B cell (primary cell): ENCODE results near the gene TRMU. TPM values are rescaled to one million over a fixed set of nuclear protein-coding genes. Genes with fewer than 3 reads are reported as not detected.

Source experiments
- ATAC-seq: fragments of 200-7000 bp; cut with Tn5 transposase; one replicate; pipeline ENCODE4 v1.10.0; 2021; ENCODE audit warnings: low read depth, mild to moderate bottlenecking, moderate number of reproducible peaks, moderate library complexity
- CTCF ChIA-PET: fragments of 350-600 bp; sonication (Branson Sonifier 250); formaldehyde crosslinking; loops from one replicate; lab custom pipeline; 2021; ENCODE audit warnings: antibody characterized with exemption, inconsistent platforms; lab: Charles Lee
- POLR2A ChIA-PET: fragments of 350-600 bp; sonication (Branson Sonifier 250); formaldehyde crosslinking; loops from one replicate; lab custom pipeline; 2021; ENCODE audit warnings: antibody characterized with exemption; lab: Charles Lee
- DNase-seq: peaks from one replicate; pipeline ENCODE4 v3.0.0; 2013
- H2AFZ ChIP-seq: 2 replicates; pipeline ENCODE4 v1.6.1; 2012; ENCODE audit warnings: mild to moderate bottlenecking, low read depth, low read length; ENCODE audit not compliant: insufficient read depth, poor library complexity, severe bottlenecking
- H3K27ac ChIP-seq, 2 donors: 1 replicate in 1 of 2; 2 replicates in 1 of 2; pipeline ENCODE4 v1.5.1; 2012 to 2013; ENCODE audit warnings: low read length in 2 of 2, mild to moderate bottlenecking in 2 of 2, moderate library complexity in 1 of 2
- H3K27me3 ChIP-seq, 4 experiments: fragments of 200-600 bp in 1 of 4; sonication (generic) in 1 of 4; replicated peaks in 1 of 4; 1 replicate in 2 of 4; 2 replicates in 2 of 4; pipeline versions ENCODE4 v1.6.1 to v1.7.0; 2013 to 2016; ENCODE audit warnings: low read length in 3 of 4, mild to moderate bottlenecking in 2 of 4, mixed read lengths in 1 of 4, moderate library complexity in 1 of 4; ENCODE audit not compliant: insufficient read depth in 4 of 4, control insufficient read depth in 3 of 4; ENCODE audit errors: control extremely low read depth in 1 of 4
- H3K36me3 ChIP-seq, 2 experiments: replicated peaks in 1 of 2; 1 replicate in 1 of 2; 2 replicates in 1 of 2; pipeline versions ENCODE4 v1.6.1 to v1.7.1; 2013; ENCODE audit warnings: low read length in 1 of 2; ENCODE audit not compliant: insufficient read depth in 2 of 2, control insufficient read depth in 1 of 2; ENCODE audit errors: control extremely low read depth in 1 of 2, extremely low read depth in 1 of 2
- H3K4me1 ChIP-seq, 2 donors: fragments of 200-600 bp in 1 of 2; sonication (generic) in 1 of 2; 1 replicate in 1 of 2; 2 replicates in 1 of 2; pipeline versions ENCODE4 v1.5.1 to v1.6.1; 2013 to 2017; ENCODE audit warnings: low read length in 2 of 2; ENCODE audit not compliant: control insufficient read depth in 2 of 2, insufficient read depth in 2 of 2
- H3K4me2 ChIP-seq: replicated peaks from 2 replicates; pipeline ENCODE3; 2012; ENCODE audit warnings: mild to moderate bottlenecking, low read depth, low read length; ENCODE audit not compliant: poor library complexity, severe bottlenecking
- H3K4me3 ChIP-seq, 5 experiments: fragments of 200-600 bp in 1 of 5; sonication (generic) in 1 of 5; 1 replicate in 3 of 5; 2 replicates in 2 of 5; pipeline versions ENCODE4 v1.5.1 to v1.7.0; 2011 to 2016; ENCODE audit warnings: low read length in 4 of 5, mild to moderate bottlenecking in 4 of 5, low read depth in 2 of 5, control low read depth in 1 of 5, moderate library complexity in 1 of 5; ENCODE audit not compliant: insufficient read depth in 1 of 5; ENCODE audit errors: control extremely low read depth in 1 of 5, extremely low read depth in 1 of 5
- H3K79me2 ChIP-seq: fragments of 200-600 bp; sonication (generic); one replicate; pipeline ENCODE4 v1.6.0; 2016; ENCODE audit warnings: low read length; ENCODE audit not compliant: control insufficient read depth, insufficient read depth
- H3K9ac ChIP-seq: fragments of 200-600 bp; sonication (generic); 2 replicates; pipeline ENCODE4 v1.6.1; 2017; ENCODE audit warnings: mild to moderate bottlenecking, low read length, moderate library complexity
- H3K9me3 ChIP-seq, 3 donors: one replicate each; pipeline versions ENCODE4 v1.6.1 to v1.7.1; 2013; ENCODE audit warnings: low read length in 2 of 3; ENCODE audit not compliant: control insufficient read depth in 2 of 3, insufficient read depth in 1 of 3; ENCODE audit errors: control extremely low read depth in 1 of 3
- H4K20me1 ChIP-seq: 2 replicates; pipeline ENCODE4 v1.6.0; 2012; ENCODE audit warnings: mild to moderate bottlenecking, low read length; ENCODE audit not compliant: insufficient read depth, control insufficient read depth, poor library complexity, severe bottlenecking
- H3K27ac Mint-ChIP-seq: one replicate; pipeline ENCODE4 v1.8.0; 2021; ENCODE audit warnings: mixed read lengths
- H3K27me3 Mint-ChIP-seq: one replicate; pipeline ENCODE4 v1.8.0; 2021; ENCODE audit warnings: mixed read lengths
- H3K4me1 Mint-ChIP-seq: one replicate; pipeline ENCODE4 v1.8.0; 2021; ENCODE audit warnings: mixed read lengths
- H3K4me3 Mint-ChIP-seq: one replicate; pipeline ENCODE4 v1.8.0; 2021; ENCODE audit warnings: mixed read lengths
- H3K9me3 Mint-ChIP-seq: one replicate; pipeline ENCODE4 v1.8.0; 2022; ENCODE audit warnings: mixed read lengths; ENCODE audit not compliant: insufficient read depth
- CTCF ChIP-seq: fragments of 200-600 bp; IDR thresholded peaks from one replicate; pipeline ENCODE4 v1.8.0; 2022; ENCODE audit warnings: antibody characterized with exemption, mild to moderate bottlenecking
- EZH2 ChIP-seq: IDR thresholded peaks from 2 replicates; pipeline ENCODE4 v1.6.1; 2012; ENCODE audit warnings: borderline replicate concordance, low read depth, mild to moderate bottlenecking, moderate library complexity, low read length; ENCODE audit not compliant: insufficient read depth, poor library complexity, severe bottlenecking
- WGBS: methylation state at CpG from one replicate; pipeline ENCODE4 v1.1.5; 2013; ENCODE audit warnings: missing lambda C conversion rate; ENCODE audit not compliant: insufficient coverage; 5-methylcytosine and 5-hydroxymethylcytosine counted together
- intact Hi-C: fragments of 100-400 bp; cut with micrococcal nuclease; formaldehyde crosslinking; loops from one replicate; pipeline ENCODE4 v1.10.0; 2022
- polyA plus RNA-seq: library from polyadenylated mRNA; depleted of rRNA; stranded (reverse); fragments of >200 nt; gene quantifications from 2 replicates; pipeline ENCODE4 v1.2.3, GENCODE V29; 2012
- total RNA-seq, 2 donors: library from RNA; stranded (reverse); fragments of 120-200 nt in 1 of 2; gene quantifications; 1 replicate in 1 of 2; 2 replicates in 1 of 2; pipeline versions ENCODE4 v1.2.3 to v1.2.4, GENCODE V29; 2013 to 2022

TRMU gene
- total and polyA plus RNA-seq, 2 donors (not counting 1 experiment from before 2014, with no cell fraction given) = 51.0 to 76.9 TPM

DNA sequence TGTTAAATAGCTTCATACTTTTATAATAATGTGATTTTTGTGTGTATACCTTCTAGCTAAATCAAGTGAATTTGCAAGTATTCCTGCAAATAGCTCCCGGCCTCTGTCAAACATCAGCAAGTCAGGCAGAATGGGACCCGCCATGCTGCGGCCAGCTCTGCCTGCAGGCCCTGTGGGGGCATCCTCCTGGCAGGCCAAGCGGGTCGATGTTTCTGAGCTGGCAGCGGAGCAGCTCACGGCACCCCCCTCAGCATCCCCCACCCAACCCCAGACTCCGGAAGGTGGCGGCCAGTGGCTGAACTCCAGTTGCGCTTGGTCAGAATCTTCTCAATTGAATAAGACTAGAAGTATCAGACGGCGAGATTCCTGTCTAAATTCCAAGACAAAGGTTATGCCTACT lies 19.5 kb upstream of the TRMU start:
- no peaks in the 10 kb centered on the region for H3K27me3 Mint-ChIP-seq
- POLR2A ChIA-PET = no interaction called here
- DNase-seq = no peak
- no peak overlapping the region for H2AFZ ChIP-seq
- no peak overlapping the region for H3K27ac Mint-ChIP-seq
- H3K9ac ChIP-seq = no peak overlapping the region
- no peaks in the 10 kb centered on the region for H4K20me1 ChIP-seq
- no peak overlapping the region for H3K27ac ChIP-seq
- CTCF ChIA-PET = interaction anchor here (0.6 to 12.8 kb wide), 13 partner anchors 9 to 531 kb away, joined by 3 to 228 read pairs (median 3); no protein-coding TSS in a partner anchor
- TF ChIP-seq CTCF (no peak), EZH2 (no peak)
- no peak overlapping the region for H3K4me3 ChIP-seq
- no peak for ATAC-seq
- WGBS = 97% methylated on average over 6 of the region's 12 CpGs
- H3K36me3 ChIP-seq = no peaks in the 10 kb centered on the region
- H3K4me1 ChIP-seq = no peaks in the 10 kb centered on the region
- no peak overlapping the region for H3K4me2 ChIP-seq
- no peak overlapping the region for H3K4me3 Mint-ChIP-seq
- no peaks in the 10 kb centered on the region for H3K9me3 ChIP-seq
- H3K9me3 Mint-ChIP-seq = no peaks in the 10 kb centered on the region
- H3K4me1 Mint-ChIP-seq = no peaks in the 10 kb centered on the region
- H3K27me3 ChIP-seq = no peaks in the 10 kb centered on the region
- H3K79me2 ChIP-seq = no peaks in the 10 kb centered on the region
- intact Hi-C loops = no loop called here

GRCh38 chr22:46317646-46318045 lies 17.9 kb upstream of the TRMU start:
- POLR2A ChIA-PET = no interaction called here
- H3K9me3 ChIP-seq = no peaks in the 10 kb centered on the region
- CTCF ChIA-PET = interaction anchor here (1.3 to 12.8 kb wide), 4 partner anchors 23 to 322 kb away, joined by 3 to 228 read pairs (median 6); no protein-coding TSS in a partner anchor
- no peak overlapping the region for H3K27ac ChIP-seq
- H3K4me1 ChIP-seq = no peaks in the 10 kb centered on the region
- Mint-ChIP-seq H3K4me3 (no peak overlapping the region), H3K4me1 (no peaks in the 10 kb centered on the region), H3K27ac (no peak overlapping the region), H3K9me3 (no peaks in the 10 kb centered on the region), H3K27me3 (no peaks in the 10 kb centered on the region)
- ATAC-seq (no peak), DNase-seq (no peak)
- H4K20me1 ChIP-seq = no peaks in the 10 kb centered on the region
- no peaks in the 10 kb centered on the region for H3K36me3 ChIP-seq
- no peak overlapping the region for H3K4me2 ChIP-seq
- no peak overlapping the region for H2AFZ ChIP-seq
- intact Hi-C loops = no loop called here
- H3K4me3 ChIP-seq = no peak overlapping the region
- H3K9ac ChIP-seq = no peak overlapping the region
- over 99% methylated on average over 20 of the region's 20 CpGs for WGBS
- H3K27me3 ChIP-seq = no peaks in the 10 kb centered on the region
- no peaks in the 10 kb centered on the region for H3K79me2 ChIP-seq
- TF ChIP-seq EZH2 (no peak), CTCF (no peak)
